GM12892 (cell line): ENCODE results near the gene CWC15.

Source experiments
- POLR2A ChIP-seq: IDR thresholded peaks from 2 replicates; pipeline ENCODE4 v1.6.1; 2011; ENCODE audit warnings: low read depth, low read length, control low read depth
- POLR2AphosphoS5 ChIP-seq: IDR thresholded peaks from 2 replicates; pipeline ENCODE4 v1.6.1; 2011; ENCODE audit warnings: low read depth, low read length, control low read depth
- TAF1 ChIP-seq: IDR thresholded peaks from 2 replicates; pipeline ENCODE4 v1.6.1; 2011; ENCODE audit warnings: low read depth, mild to moderate bottlenecking, control low read depth, low read length, borderline replicate concordance

- TF ChIP-seq POLR2A (no peak), POLR2AphosphoS5 (no peak), TAF1 (no peak)
Measured at GRCh38 chr11:95003716-95004115, 30.4 kb upstream of the CWC15 start.
